ENCODE measurements around the gene MUSK. TPM values are rescaled to one million over a fixed set of nuclear protein-coding genes. Genes with fewer than 3 reads are reported as not detected.
A peak's percentile ranks its signal among the peaks of the same experiment; 100 is the strongest.

MUSK gene
- polyA plus RNA-seq, 1 donor (not counting 4 experiments of a cell fraction or from before 2014, with no cell fraction given) = not detected

GRCh38 chr9:110623462-110624025 lies 45.0 kb upstream of the MUSK start:
- peak; percentile 52 for FAIRE-seq
- no peak overlapping the region for H3K27ac ChIP-seq (ENCODE audit: control insufficient read depth, insufficient read depth, low read length)

DNA sequence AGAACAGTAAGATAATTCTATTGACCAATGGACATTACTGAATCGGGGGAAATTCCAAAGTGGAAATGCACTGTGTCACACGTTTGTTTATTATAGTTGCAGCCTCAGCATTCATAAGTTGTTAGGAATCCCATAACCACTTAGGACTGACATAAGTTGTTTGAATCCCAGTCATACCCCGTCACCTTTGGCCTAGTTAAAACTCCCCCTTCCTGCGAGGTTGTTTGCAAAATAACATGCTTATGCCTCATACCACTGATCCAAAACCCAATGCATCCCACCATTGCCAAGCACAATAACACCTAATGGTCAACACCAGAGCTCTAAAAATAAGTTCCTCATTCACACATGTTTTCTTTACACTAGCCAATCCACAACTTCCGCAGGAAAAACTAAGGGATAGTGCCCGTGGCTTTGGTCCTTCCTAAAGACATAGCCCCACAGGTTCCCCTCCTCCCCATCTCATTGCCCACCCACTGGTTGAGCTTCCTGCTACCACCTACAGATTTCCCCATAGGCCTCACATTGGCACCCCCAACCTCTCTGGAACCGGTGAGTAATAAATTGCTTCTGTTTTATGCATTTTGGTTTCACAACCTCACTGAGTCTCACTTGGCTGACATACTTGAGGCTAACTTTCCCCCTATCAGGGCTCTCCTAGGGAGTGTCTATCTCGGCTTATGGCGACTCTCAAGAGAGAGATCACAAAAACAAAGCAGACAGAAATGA lies 42.3 kb upstream of the MUSK start:
- no peak overlapping the region for H3K27ac ChIP-seq (ENCODE audit: control insufficient read depth, insufficient read depth, low read length)
- H3K9me1 ChIP-seq (ENCODE audit: control insufficient read depth, extremely low read depth, insufficient read depth, low read length) = no peaks in the 10 kb centered on the region
- H3K4me3 ChIP-seq (ENCODE audit: control insufficient read depth in 2 of 3, extremely low read depth in 1 of 3, insufficient read depth in 2 of 3, low read depth in 1 of 3, low read length in 3 of 3) = no peak overlapping the region
- no peaks in the 10 kb centered on the region for H3K9me3 ChIP-seq (ENCODE audit: control insufficient read depth, low read depth, low read length)
- no peaks in the 10 kb centered on the region for H3K36me3 ChIP-seq (ENCODE audit: control insufficient read depth in 2 of 2, extremely low read depth in 1 of 2, insufficient read depth in 2 of 2, low read length in 2 of 2)
- no peaks in the 10 kb centered on the region for H3K4me1 ChIP-seq (ENCODE audit: control insufficient read depth, extremely low read depth, insufficient read depth, low read length)
- DNase-seq (ENCODE audit: low read depth, low spot score) = no peak
- no peaks in the 10 kb centered on the region for H3K79me2 ChIP-seq (ENCODE audit: control insufficient read depth, insufficient read depth, low read length)
- FAIRE-seq = no peak
- no peak for TF ChIP-seq CTCF (optimal IDR thresholded peaks at IDR 0.05 in 1 of 3, IDR thresholded peaks at IDR 0.05 in 1 of 3, conservative IDR thresholded peaks at IDR 0.05 in 1 of 3; ENCODE audit: extremely low read depth in 1 of 3, insufficient read depth in 2 of 3, low read length in 3 of 3)
- TF ChIP-seq EZH2 (IDR thresholded peaks at IDR 0.05; ENCODE audit: low read length) = no peak
- H2AFZ ChIP-seq (ENCODE audit: control insufficient read depth, low read length) = no peak overlapping the region
- H3K4me2 ChIP-seq (ENCODE audit: control insufficient read depth, extremely low read depth, insufficient read depth, low read depth, low read length) = no peak overlapping the region
- no peaks in the 10 kb centered on the region for H4K20me1 ChIP-seq (ENCODE audit: control insufficient read depth, extremely low read depth, insufficient read depth, low read length)
- H3K9ac ChIP-seq (ENCODE audit: control insufficient read depth, extremely low read depth, insufficient read depth, low read length) = no peak overlapping the region
- dilution Hi-C loops (cut with MboI; ENCODE audit: extremely low pct_ligation_motif_present, low sequenced_read_pairs) = no loop called here
- H3K27me3 ChIP-seq (ENCODE audit: control insufficient read depth, extremely low read depth, insufficient read depth, low read length) = no peaks in the 10 kb centered on the region

More at GRCh38 chr9:110623462-110624025, 45.0 kb upstream of the MUSK start:
- Histone ChIP-seq H3K9me3 (ENCODE audit: control insufficient read depth, low read depth, low read length) (no peaks in the 10 kb centered on the region), H4K20me1 (ENCODE audit: control insufficient read depth, extremely low read depth, insufficient read depth, low read length) (no peaks in the 10 kb centered on the region), H3K4me2 (ENCODE audit: control insufficient read depth, extremely low read depth, insufficient read depth, low read depth, low read length) (no peak overlapping the region), H3K27me3 (ENCODE audit: control insufficient read depth, extremely low read depth, insufficient read depth, low read length) (no peaks in the 10 kb centered on the region), H3K9ac (ENCODE audit: control insufficient read depth, extremely low read depth, insufficient read depth, low read length) (no peak overlapping the region), H3K4me3 (ENCODE audit: control insufficient read depth in 2 of 3, extremely low read depth in 1 of 3, insufficient read depth in 2 of 3, low read depth in 1 of 3, low read length in 3 of 3) (no peak overlapping the region), H3K36me3 (ENCODE audit: control insufficient read depth in 2 of 2, extremely low read depth in 1 of 2, insufficient read depth in 2 of 2, low read length in 2 of 2) (no peaks in the 10 kb centered on the region), H2AFZ (ENCODE audit: control insufficient read depth, low read length) (no peak overlapping the region), H3K4me1 (ENCODE audit: control insufficient read depth, extremely low read depth, insufficient read depth, low read length) (no peaks in the 10 kb centered on the region), H3K9me1 (ENCODE audit: control insufficient read depth, extremely low read depth, insufficient read depth, low read length) (no peaks in the 10 kb centered on the region), H3K79me2 (ENCODE audit: control insufficient read depth, insufficient read depth, low read length) (no peaks in the 10 kb centered on the region)
- TF ChIP-seq CTCF (optimal IDR thresholded peaks at IDR 0.05 in 1 of 3, IDR thresholded peaks at IDR 0.05 in 1 of 3, conservative IDR thresholded peaks at IDR 0.05 in 1 of 3; ENCODE audit: extremely low read depth in 1 of 3, insufficient read depth in 2 of 3, low read length in 3 of 3) (peak in 2 of 3 experiments; percentile 36 to 64), EZH2 (IDR thresholded peaks at IDR 0.05; ENCODE audit: low read length) (no peak)
- dilution Hi-C loops (cut with MboI; ENCODE audit: extremely low pct_ligation_motif_present, low sequenced_read_pairs) = no loop called here
- DNase-seq (ENCODE audit: low read depth, low spot score) = peak; percentile 13

Data from keratinocyte (primary cell).